ENCODE results near the gene ARHGAP23. TPM values are rescaled to one million over a fixed set of nuclear protein-coding genes. Genes with fewer than 3 reads are reported as not detected.

The ARHGAP23 gene
- total RNA-seq, 1 experiment from 2014 or later: 129 TPM

DNA sequence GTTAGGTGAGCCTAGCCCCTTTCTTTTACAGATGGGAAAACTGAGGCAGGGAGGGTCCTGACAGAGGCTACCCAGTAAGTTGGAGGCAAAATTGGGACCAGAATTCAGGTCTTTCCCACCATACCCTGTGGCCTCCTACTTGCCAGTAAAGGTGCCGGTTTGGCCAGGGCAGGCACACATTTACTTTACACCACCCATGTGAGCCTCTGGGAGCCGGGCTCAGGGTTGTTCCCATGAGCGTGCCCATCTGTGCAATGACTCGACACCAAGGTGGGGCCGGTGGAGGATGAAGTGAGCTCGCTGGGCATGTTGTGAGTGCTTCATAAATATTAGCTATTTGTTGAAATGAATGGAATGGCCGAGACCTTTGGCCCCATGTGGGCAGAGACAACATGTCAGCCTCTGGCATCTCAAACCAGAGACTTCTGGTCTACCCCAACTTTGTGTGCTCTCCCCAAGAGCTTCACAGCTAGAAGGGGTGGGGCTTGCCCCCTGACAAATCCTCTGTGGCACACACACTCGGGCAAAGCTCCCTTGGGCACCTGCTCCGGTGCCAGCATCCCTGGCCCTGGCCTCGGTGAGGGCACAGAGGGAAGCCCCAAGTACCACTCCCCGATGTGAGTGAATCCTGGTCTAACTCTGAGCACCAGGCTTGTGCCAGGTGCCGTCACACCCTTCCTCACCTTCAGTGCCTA lies 117.4 kb downstream of the ARHGAP23 start:
- BruUV-seq (replicated peaks): no TSS peak
- H3K4me2 ChIP-seq: no peak overlapping the region
- POLR2A ChIA-PET (ENCODE audit: unreplicated experiment): no interaction called here

DNA sequence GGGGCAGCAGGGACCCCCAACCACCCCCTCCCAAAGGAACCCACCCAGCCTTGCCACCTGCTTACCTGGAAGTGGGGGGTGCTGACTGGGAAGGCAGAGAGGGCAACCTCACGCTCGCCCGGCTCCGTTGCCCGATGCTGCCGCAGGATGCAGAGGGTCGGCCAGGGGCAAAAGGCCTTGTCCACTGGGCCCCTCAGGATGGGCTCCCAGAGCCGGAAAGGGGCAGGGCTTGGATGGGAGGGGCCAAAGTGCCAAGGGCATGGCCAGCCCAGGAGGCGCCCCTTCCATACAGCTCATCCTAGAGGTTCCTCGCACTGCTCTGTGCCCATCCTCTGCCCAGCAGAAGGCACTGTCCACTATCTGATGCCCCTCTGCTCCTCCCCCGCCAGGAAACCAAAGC lies 118.1 kb downstream of the ARHGAP23 start:
- no peak for DNase-seq
- Histone ChIP-seq H3K27me3 (ENCODE audit: insufficient read depth, low read depth) (no peaks in the 10 kb centered on the region), H3K36me3 (ENCODE audit: low read depth) (no peaks in the 10 kb centered on the region), H3K27ac (no peak overlapping the region), H3K9me3 (ENCODE audit: insufficient read depth, low read depth) (no peaks in the 10 kb centered on the region), H3K79me2 (ENCODE audit: low read depth) (no peaks in the 10 kb centered on the region), H3K9me2 (ENCODE audit: insufficient read depth) (no peaks in the 10 kb centered on the region), H4K20me1 (ENCODE audit: insufficient read depth) (no peaks in the 10 kb centered on the region), H3K4me2 (no peak overlapping the region), H3F3A (ENCODE audit: insufficient read depth, low read depth) (no peaks in the 10 kb centered on the region), H3K4me1 (replicated peaks; ENCODE audit: insufficient read depth) (no peaks in the 10 kb centered on the region), H2AFZ (no peak overlapping the region), H3K4me3 (no peak overlapping the region)
- no peak for TF ChIP-seq EZH2 (IDR thresholded peaks at IDR 0.05; ENCODE audit: low read depth)
- TF ChIP-seq, protein P1, sequence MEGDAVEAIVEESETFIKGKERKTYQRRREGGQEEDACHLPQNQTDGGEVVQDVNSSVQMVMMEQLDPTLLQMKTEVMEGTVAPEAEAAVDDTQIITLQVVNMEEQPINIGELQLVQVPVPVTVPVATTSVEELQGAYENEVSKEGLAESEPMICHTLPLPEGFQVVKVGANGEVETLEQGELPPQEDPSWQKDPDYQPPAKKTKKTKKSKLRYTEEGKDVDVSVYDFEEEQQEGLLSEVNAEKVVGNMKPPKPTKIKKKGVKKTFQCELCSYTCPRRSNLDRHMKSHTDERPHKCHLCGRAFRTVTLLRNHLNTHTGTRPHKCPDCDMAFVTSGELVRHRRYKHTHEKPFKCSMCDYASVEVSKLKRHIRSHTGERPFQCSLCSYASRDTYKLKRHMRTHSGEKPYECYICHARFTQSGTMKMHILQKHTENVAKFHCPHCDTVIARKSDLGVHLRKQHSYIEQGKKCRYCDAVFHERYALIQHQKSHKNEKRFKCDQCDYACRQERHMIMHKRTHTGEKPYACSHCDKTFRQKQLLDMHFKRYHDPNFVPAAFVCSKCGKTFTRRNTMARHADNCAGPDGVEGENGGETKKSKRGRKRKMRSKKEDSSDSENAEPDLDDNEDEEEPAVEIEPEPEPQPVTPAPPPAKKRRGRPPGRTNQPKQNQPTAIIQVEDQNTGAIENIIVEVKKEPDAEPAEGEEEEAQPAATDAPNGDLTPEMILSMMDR (conservative IDR thresholded peaks at IDR 0.05): no peak
- BruUV-seq (replicated peaks): no TSS peak
- POLR2A ChIA-PET (ENCODE audit: unreplicated experiment): no interaction called here
- CTCF ChIA-PET: no interaction called here
- intact Hi-C loops (cut with micrococcal nuclease; ENCODE audit: unreplicated experiment): no loop called here

More for the DNA sequence above, 117.4 kb downstream of the ARHGAP23 start:
- Histone ChIP-seq H3K4me3 (no peak overlapping the region), H4K20me1 (ENCODE audit: insufficient read depth) (no peaks in the 10 kb centered on the region), H2AFZ (no peak overlapping the region), H3K4me1 (replicated peaks; ENCODE audit: insufficient read depth) (no peaks in the 10 kb centered on the region), H3K36me3 (ENCODE audit: low read depth) (no peaks in the 10 kb centered on the region), H3F3A (ENCODE audit: insufficient read depth, low read depth) (no peaks in the 10 kb centered on the region), H3K27me3 (ENCODE audit: insufficient read depth, low read depth) (no peaks in the 10 kb centered on the region), H3K27ac (no peak overlapping the region), H3K9me3 (ENCODE audit: insufficient read depth, low read depth) (no peaks in the 10 kb centered on the region), H3K9me2 (ENCODE audit: insufficient read depth) (no peaks in the 10 kb centered on the region), H3K79me2 (ENCODE audit: low read depth) (no peaks in the 10 kb centered on the region)
- no peak for TF ChIP-seq EZH2 (IDR thresholded peaks at IDR 0.05; ENCODE audit: low read depth)
- TF ChIP-seq, protein P1 (conservative IDR thresholded peaks at IDR 0.05): no peak
- no peak for DNase-seq
- CTCF ChIA-PET: no interaction called here
- intact Hi-C loops (cut with micrococcal nuclease; ENCODE audit: unreplicated experiment): no loop called here

DNA sequence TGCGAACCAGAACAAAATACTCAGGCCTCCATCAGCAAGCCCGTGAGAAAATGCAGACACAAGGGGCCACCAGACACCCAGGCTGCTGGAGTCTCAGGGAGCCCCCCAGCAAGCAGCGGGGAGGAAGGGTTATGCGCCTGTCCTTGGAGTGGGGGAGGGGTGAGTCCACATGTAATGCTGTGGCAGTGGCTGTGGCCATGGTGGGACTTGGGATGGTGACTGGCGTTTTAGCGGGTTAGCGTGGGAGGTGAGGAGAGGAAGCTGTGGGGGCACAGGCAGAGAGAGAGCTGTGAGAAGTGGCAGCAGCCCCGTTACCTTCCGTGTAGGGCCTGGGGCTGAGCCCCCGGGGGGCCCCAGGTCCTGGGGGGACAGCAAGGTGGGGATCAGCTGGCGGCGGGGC lies 119.2 kb downstream of the ARHGAP23 start:
- no peaks in the 10 kb centered on the region for H4K20me1 ChIP-seq (ENCODE audit: insufficient read depth)
- no peak overlapping the region for H3K27ac ChIP-seq
- no peaks in the 10 kb centered on the region for H3F3A ChIP-seq (ENCODE audit: insufficient read depth, low read depth)
- DNase-seq: no peak
- H3K27me3 ChIP-seq (ENCODE audit: insufficient read depth, low read depth): no peaks in the 10 kb centered on the region
- no peaks in the 10 kb centered on the region for H3K79me2 ChIP-seq (ENCODE audit: low read depth)
- H3K9me3 ChIP-seq (ENCODE audit: insufficient read depth, low read depth): no peaks in the 10 kb centered on the region
- no peaks in the 10 kb centered on the region for H3K36me3 ChIP-seq (ENCODE audit: low read depth)
- H3K4me2 ChIP-seq: no peak overlapping the region
- no peak for TF ChIP-seq EZH2 (IDR thresholded peaks at IDR 0.05; ENCODE audit: low read depth)
- TF ChIP-seq, protein P1 (conservative IDR thresholded peaks at IDR 0.05): no peak
- no peak overlapping the region for H2AFZ ChIP-seq
- H3K4me1 ChIP-seq (replicated peaks; ENCODE audit: insufficient read depth): no peaks in the 10 kb centered on the region
- H3K9me2 ChIP-seq (ENCODE audit: insufficient read depth): no peaks in the 10 kb centered on the region
- BruUV-seq (replicated peaks): no TSS peak
- H3K4me3 ChIP-seq: no peak overlapping the region
- CTCF ChIA-PET: no interaction called here
- intact Hi-C loops (cut with micrococcal nuclease; ENCODE audit: unreplicated experiment): no loop called here
- POLR2A ChIA-PET (ENCODE audit: unreplicated experiment): no interaction called here
